Uterus (tissue), 4 donors: ENCODE measurements around the gene WWOX. TPM values are rescaled to one million over a fixed set of nuclear protein-coding genes. Genes with fewer than 3 reads are reported as not detected.

Experiments used
- DNase-seq, 2 donors: peaks; one replicate each; pipeline ENCODE4 v3.0.0-alpha.2; 2019 to 2020
- H3K27ac ChIP-seq, 2 donors: fragments of 200-600 bp; sonication (generic); 1 replicate in 1 of 2; 2 replicates in 1 of 2; pipeline ENCODE4 v1.5.1; 2016 to 2018
- H3K27me3 ChIP-seq, 2 donors: fragments of 200-600 bp; sonication (generic); one replicate each; pipeline ENCODE4 v1.5.1; 2018 to 2019; ENCODE audit warnings: control low read depth in 1 of 2
- H3K36me3 ChIP-seq, 2 donors: fragments of 200-600 bp; sonication (generic); one replicate each; pipeline ENCODE4 v1.5.1; 2019; ENCODE audit warnings: control low read depth in 1 of 2
- H3K4me1 ChIP-seq, 2 donors: fragments of 200-600 bp; sonication (generic); one replicate each; pipeline ENCODE4 v1.5.1; 2018 to 2019; ENCODE audit warnings: control low read depth in 1 of 2
- H3K4me3 ChIP-seq, 2 donors: fragments of 200-600 bp; sonication (generic); 1 replicate in 1 of 2; 2 replicates in 1 of 2; pipeline ENCODE4 v1.5.1; 2018 to 2019; ENCODE audit warnings: mild to moderate bottlenecking in 1 of 2
- H3K9me3 ChIP-seq, 2 donors: fragments of 200-600 bp; sonication (generic); one replicate each; pipeline ENCODE4 v1.5.1; 2019; ENCODE audit warnings: control low read depth in 1 of 2
- POLR2A ChIP-seq, 2 donors: fragments of 450-650 bp; IDR thresholded peaks; one replicate each; pipeline ENCODE4 v1.6.1; 2016; ENCODE audit warnings: antibody characterized with exemption in 2 of 2, mild to moderate bottlenecking in 1 of 2, moderate library complexity in 1 of 2
- intact Hi-C: fragments of 100-400 bp; cut with DNase I; formaldehyde crosslinking; loops from one replicate; pipeline ENCODE4 v1.15.1; 2023; ENCODE audit warnings: low total_unique reads
- total RNA-seq, 4 donors: library from RNA; depleted of rRNA in 3 of 4; stranded (reverse); fragments of >200 nt in 3 of 4; gene quantifications; one replicate each; pipeline versions ENCODE4 v1.1.0 to v1.2.4, GENCODE V29; 2014 to 2023
- TF ChIP-seq, protein P1 (sequence below), 4 experiments: fragments of 200-600 bp in 2 of 4; fragments of 450-650 bp in 2 of 4; sonication (generic) in 2 of 4; IDR thresholded peaks; one replicate each; pipeline ENCODE4 v1.5.1; 2016 to 2019; ENCODE audit warnings: antibody characterized with exemption in 4 of 4, mild to moderate bottlenecking in 2 of 4, moderate library complexity in 1 of 4
- donor health status: DM: yes; HTN: yes; CAD: no.

WWOX gene
- total RNA-seq, 4 donors from 2014 or later, result 34.1 to 99.9 (median 55.8) TPM

DNA sequence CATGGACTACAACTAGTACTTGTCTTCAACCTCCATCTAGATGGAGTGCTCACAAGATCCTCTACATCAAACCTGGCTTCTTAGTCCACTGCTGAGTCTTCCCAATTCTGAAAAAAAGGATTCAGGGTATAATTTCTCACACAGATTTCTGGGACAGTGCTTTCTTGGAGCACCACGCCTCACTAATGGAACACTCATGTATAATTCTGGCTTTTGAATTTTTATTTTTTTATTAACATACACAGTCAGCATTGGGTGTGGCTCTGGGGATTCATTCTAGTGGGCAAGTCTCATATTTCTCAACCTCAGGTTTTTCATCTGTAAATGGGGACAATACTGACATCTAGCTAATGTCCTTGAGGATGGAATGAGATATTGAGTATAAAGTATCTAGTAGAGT, 696.0 kb downstream of the WWOX start:
- H3K36me3 ChIP-seq, result no peaks in the 10 kb centered on the region
- intact Hi-C loops, result no loop called here
- TF ChIP-seq POLR2A (IDR thresholded peaks at IDR 0.05), result no peak
- H3K4me1 ChIP-seq, result no peaks in the 10 kb centered on the region
- no peaks in the 10 kb centered on the region for H3K27me3 ChIP-seq
- DNase-seq, result no peak
- no peak overlapping the region for H3K27ac ChIP-seq
- no peak overlapping the region for H3K4me3 ChIP-seq
- no peaks in the 10 kb centered on the region for H3K9me3 ChIP-seq

DNA sequence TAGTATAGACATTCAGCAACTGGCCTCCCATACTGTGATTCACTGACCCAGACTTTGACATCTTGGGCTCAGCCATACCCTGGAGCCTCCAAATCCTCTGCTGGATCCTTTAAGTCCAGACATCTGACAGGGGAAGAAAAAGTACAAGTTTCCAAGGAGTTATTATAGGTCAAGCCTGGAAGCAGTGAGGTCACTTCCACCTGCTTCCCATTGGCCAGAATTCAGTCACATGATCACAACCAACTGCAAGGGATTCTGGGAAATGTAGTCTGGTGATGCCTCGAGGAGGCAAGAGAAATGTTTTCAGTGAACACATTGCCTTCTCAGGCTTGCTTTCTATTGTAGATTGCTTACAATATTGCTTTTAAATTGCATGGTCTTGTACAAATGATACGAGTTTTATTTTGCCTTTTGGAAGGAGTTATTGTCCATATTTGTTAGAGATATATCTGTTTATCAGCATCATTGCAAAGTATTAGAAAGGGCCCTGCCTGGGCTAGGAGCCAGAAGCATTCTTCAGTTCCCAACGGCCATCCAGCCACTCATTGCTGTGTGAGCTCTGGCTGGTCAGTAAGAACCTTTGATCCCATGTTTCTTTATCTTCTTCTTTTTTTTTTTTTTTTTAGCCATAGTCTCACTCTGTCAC, 696.9 kb downstream of the WWOX start:
- Histone ChIP-seq H3K4me3 (no peak overlapping the region), H3K27me3 (no peaks in the 10 kb centered on the region), H3K9me3 (no peaks in the 10 kb centered on the region), H3K27ac (no peak overlapping the region), H3K4me1 (no peaks in the 10 kb centered on the region), H3K36me3 (no peaks in the 10 kb centered on the region)
- intact Hi-C loops, result no loop called here
- DNase-seq, result peak; percentile 39 to 53
- no peak for TF ChIP-seq POLR2A (IDR thresholded peaks at IDR 0.05)
- TF ChIP-seq, protein P1, sequence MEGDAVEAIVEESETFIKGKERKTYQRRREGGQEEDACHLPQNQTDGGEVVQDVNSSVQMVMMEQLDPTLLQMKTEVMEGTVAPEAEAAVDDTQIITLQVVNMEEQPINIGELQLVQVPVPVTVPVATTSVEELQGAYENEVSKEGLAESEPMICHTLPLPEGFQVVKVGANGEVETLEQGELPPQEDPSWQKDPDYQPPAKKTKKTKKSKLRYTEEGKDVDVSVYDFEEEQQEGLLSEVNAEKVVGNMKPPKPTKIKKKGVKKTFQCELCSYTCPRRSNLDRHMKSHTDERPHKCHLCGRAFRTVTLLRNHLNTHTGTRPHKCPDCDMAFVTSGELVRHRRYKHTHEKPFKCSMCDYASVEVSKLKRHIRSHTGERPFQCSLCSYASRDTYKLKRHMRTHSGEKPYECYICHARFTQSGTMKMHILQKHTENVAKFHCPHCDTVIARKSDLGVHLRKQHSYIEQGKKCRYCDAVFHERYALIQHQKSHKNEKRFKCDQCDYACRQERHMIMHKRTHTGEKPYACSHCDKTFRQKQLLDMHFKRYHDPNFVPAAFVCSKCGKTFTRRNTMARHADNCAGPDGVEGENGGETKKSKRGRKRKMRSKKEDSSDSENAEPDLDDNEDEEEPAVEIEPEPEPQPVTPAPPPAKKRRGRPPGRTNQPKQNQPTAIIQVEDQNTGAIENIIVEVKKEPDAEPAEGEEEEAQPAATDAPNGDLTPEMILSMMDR (IDR thresholded peaks at IDR 0.05), result no peak

DNA sequence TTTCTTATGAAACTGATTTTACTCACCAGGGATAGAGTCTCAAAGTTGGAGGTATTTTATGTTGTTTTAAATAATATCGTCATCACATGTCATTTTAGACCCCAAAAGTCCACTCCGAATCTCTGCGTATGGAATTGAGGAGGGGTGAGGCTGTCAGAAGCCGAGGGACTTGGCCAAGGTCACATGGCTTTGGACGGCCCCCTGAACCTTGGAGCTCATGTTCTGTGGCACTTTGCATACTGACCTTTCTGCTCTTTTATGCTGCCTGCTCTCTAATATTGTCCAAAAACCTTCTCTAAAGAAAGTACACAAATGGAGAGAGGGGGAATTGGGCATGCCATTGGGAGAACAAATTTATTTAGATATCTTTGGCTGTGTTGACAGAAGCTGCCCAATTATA, 700.0 kb downstream of the WWOX start:
- intact Hi-C loops, result no loop called here
- Histone ChIP-seq H3K36me3 (no peaks in the 10 kb centered on the region), H3K4me1 (no peaks in the 10 kb centered on the region), H3K4me3 (no peak overlapping the region), H3K9me3 (no peaks in the 10 kb centered on the region), H3K27ac (no peak overlapping the region), H3K27me3 (no peaks in the 10 kb centered on the region)
- DNase-seq, result no peak
- TF ChIP-seq, protein P1 (IDR thresholded peaks at IDR 0.05), result no peak
- TF ChIP-seq POLR2A (IDR thresholded peaks at IDR 0.05), result no peak

DNA sequence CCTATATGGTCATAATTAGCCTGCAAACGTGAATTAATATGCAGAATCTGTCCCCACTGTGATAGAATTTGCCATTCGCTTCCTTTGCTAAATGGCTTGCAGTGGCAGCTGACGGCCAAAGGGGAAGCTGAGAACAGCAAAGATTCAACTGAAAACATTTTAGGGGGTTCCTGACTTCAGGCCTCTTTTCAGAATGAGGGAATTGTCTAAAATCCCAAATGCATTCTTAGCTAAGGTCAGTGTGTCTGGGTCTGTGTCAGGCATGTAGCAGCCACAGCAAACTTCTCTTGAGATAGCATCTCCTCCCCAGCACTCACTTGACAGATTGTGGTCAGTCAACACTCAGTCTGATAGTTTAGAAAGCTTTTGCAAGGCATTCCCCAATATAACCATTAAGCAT, 701.1 kb downstream of the WWOX start:
- no peaks in the 10 kb centered on the region for H3K27me3 ChIP-seq
- TF ChIP-seq POLR2A (IDR thresholded peaks at IDR 0.05), result no peak
- TF ChIP-seq, protein P1 (IDR thresholded peaks at IDR 0.05), result no peak
- H3K4me1 ChIP-seq, result no peaks in the 10 kb centered on the region
- no peak overlapping the region for H3K4me3 ChIP-seq
- H3K27ac ChIP-seq, result no peak overlapping the region
- intact Hi-C loops, result no loop called here
- no peaks in the 10 kb centered on the region for H3K36me3 ChIP-seq
- H3K9me3 ChIP-seq, result no peaks in the 10 kb centered on the region
- DNase-seq, result no peak

DNA sequence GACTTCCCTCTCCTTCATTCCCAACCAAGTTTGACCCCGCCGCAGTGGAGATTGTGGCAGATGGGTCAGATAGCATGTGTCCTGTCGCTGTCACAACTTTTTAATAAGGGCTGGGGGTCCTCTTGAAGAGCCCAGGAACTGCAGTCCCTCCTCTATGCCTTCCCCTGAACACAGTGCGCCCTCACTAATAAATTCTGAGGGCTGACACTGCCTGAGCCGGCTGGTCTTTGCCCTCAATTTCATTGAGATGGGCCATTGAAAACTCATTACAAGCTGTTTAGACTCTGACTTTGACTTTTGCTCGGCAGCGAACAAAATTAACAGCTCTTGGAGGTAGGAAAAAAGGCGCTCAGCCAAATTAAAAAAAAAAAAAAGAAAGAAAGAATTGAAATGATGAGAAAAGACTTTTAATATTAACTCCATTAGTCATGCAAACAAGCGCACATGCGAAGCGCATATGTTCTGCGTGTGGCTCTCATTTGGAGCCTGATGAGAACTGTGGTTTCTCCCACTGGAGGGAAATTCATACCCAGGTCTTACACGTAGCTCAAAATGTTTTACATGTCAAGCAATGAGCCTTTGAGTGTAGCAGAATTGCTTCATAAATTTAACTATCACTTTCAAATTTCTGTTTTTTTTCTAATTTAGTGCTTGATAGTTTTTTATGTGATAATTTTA, 704.7 kb downstream of the WWOX start:
- Histone ChIP-seq H3K4me1 (no peaks in the 10 kb centered on the region), H3K27ac (no peak overlapping the region), H3K4me3 (no peak overlapping the region), H3K9me3 (no peaks in the 10 kb centered on the region), H3K27me3 (no peaks in the 10 kb centered on the region), H3K36me3 (no peaks in the 10 kb centered on the region)
- TF ChIP-seq POLR2A (IDR thresholded peaks at IDR 0.05), result no peak
- TF ChIP-seq, protein P1 (IDR thresholded peaks at IDR 0.05), result no peak
- intact Hi-C loops, result no loop called here
- DNase-seq, result no peak
